IMR-90 (cell line): ENCODE data around the gene SLC4A7. TPM values are rescaled to one million over a fixed set of nuclear protein-coding genes. Genes with fewer than 3 reads are reported as not detected.
A peak's percentile ranks its signal among the peaks of the same experiment; 100 is the strongest.

Source experiments
- ATAC-seq: fragments of 200-7000 bp; cut with Tn5 transposase; 2 replicates; pipeline ENCODE4 v1.9.1; 2020; ENCODE audit warnings: low read depth, mild to moderate bottlenecking, moderate library complexity
- BruUV-seq: library from RNA; stranded (reverse); fragments of 400-500 nt; replicated peaks from 2 replicates; lab custom pipeline; 2021; lab: Mats Ljungman, UMichigan
- CTCF ChIA-PET: fragments of 300-600 bp; formaldehyde crosslinking; extraction: SDS; loops from one replicate; lab custom pipeline; 2021; ENCODE audit warnings: antibody characterized with exemption; lab: Yijun Ruan, JAX
- POLR2A ChIA-PET: fragments of 300-600 bp; sonication (Branson Sonifier 250); formaldehyde crosslinking; loops from one replicate; lab custom pipeline; 2022; ENCODE audit warnings: antibody characterized with exemption; ENCODE audit not compliant: unreplicated experiment; lab: Charles Lee
- DNase-seq: peaks from one replicate; pipeline ENCODE4 v3.0.0; 2013
- H2AFZ ChIP-seq: replicated peaks from 2 replicates; pipeline ENCODE3; 2013; ENCODE audit warnings: low read length, mild to moderate bottlenecking; ENCODE audit not compliant: poor library complexity
- H2AK5ac ChIP-seq: 2 replicates; pipeline ENCODE4 v1.6.1; 2013; ENCODE audit warnings: low read depth, low read length, inconsistent platforms
- H2AK9ac ChIP-seq: replicated peaks from 2 replicates; pipeline ENCODE3; 2013; ENCODE audit warnings: mild to moderate bottlenecking, low read depth, low read length, moderate library complexity; ENCODE audit not compliant: poor library complexity
- H2BK120ac ChIP-seq: 2 replicates; pipeline ENCODE4 v1.6.1; 2013; ENCODE audit warnings: low read depth, low read length, inconsistent platforms
- H2BK15ac ChIP-seq: 3 replicates; pipeline ENCODE4 v1.6.1; 2013; ENCODE audit warnings: low read depth, low read length, inconsistent platforms
- H2BK20ac ChIP-seq: 2 replicates; pipeline ENCODE4 v1.6.1; 2013; ENCODE audit warnings: low read depth, mild to moderate bottlenecking, inconsistent platforms, low read length, moderate library complexity
- H2BK5ac ChIP-seq: 2 replicates; pipeline ENCODE4 v1.6.1; 2013; ENCODE audit warnings: mild to moderate bottlenecking, low read depth, low read length, inconsistent platforms; ENCODE audit not compliant: poor library complexity, severe bottlenecking
- H3K14ac ChIP-seq: replicated peaks from 2 replicates; pipeline ENCODE4 v1.6.1; 2013; ENCODE audit warnings: low read depth, low read length, inconsistent platforms
- H3K18ac ChIP-seq: 2 replicates; pipeline ENCODE4 v1.6.1; 2013; ENCODE audit warnings: low read depth, low read length, control low read depth
- H3K23ac ChIP-seq: 2 replicates; pipeline ENCODE4 v1.6.1; 2013; ENCODE audit warnings: low read depth, low read length, inconsistent platforms
- H3K27ac ChIP-seq: 2 replicates; pipeline ENCODE4 v1.5.1; 2013; ENCODE audit warnings: mild to moderate bottlenecking, control low read depth, low read length; ENCODE audit not compliant: insufficient read depth
- H3K27me3 ChIP-seq: 2 replicates; pipeline ENCODE4 v1.6.1; 2013; ENCODE audit warnings: low read length; ENCODE audit not compliant: control insufficient read depth, insufficient read depth
- H3K36me3 ChIP-seq: 2 replicates; pipeline ENCODE4 v1.6.1; 2013; ENCODE audit warnings: low read length, mixed read lengths; ENCODE audit not compliant: control insufficient read depth, insufficient read depth
- H3K4ac ChIP-seq: 2 replicates; pipeline ENCODE4 v1.6.1; 2013; ENCODE audit warnings: low read depth, low read length, inconsistent platforms
- H3K4me1 ChIP-seq: 2 replicates; pipeline ENCODE4 v1.6.1; 2013; ENCODE audit warnings: low read length, mixed read lengths; ENCODE audit not compliant: control insufficient read depth, insufficient read depth
- H3K4me2 ChIP-seq: 2 replicates; pipeline ENCODE4 v1.6.1; 2013; ENCODE audit warnings: low read depth, mild to moderate bottlenecking, control low read depth, low read length, moderate library complexity
- H3K4me3 ChIP-seq: 2 replicates; pipeline ENCODE4 v1.5.1; 2013; ENCODE audit warnings: low read depth, mild to moderate bottlenecking, control low read depth, low read length, moderate library complexity; ENCODE audit not compliant: insufficient read depth
- H3K56ac ChIP-seq: 2 replicates; pipeline ENCODE4 v1.6.1; 2013; ENCODE audit warnings: low read length, inconsistent platforms; ENCODE audit not compliant: insufficient read depth; ENCODE audit errors: extremely low read depth
- H3K79me1 ChIP-seq, 2 experiments: 2 replicates each; pipeline ENCODE4 v1.6.1; 2013; ENCODE audit warnings: low read length in 2 of 2, inconsistent platforms in 1 of 2, low read depth in 1 of 2
- H3K9ac ChIP-seq: 2 replicates; pipeline ENCODE4 v1.6.1; 2013; ENCODE audit warnings: low read depth, low read length, control low read depth
- H3K9me1 ChIP-seq: 2 replicates; pipeline ENCODE4 v1.6.1; 2013; ENCODE audit warnings: low read length, inconsistent platforms; ENCODE audit not compliant: insufficient read depth
- H3K9me3 ChIP-seq: 2 replicates; pipeline ENCODE4 v1.6.1; 2013; ENCODE audit warnings: low read length; ENCODE audit not compliant: control insufficient read depth, insufficient read depth
- H4K20me1 ChIP-seq: 2 replicates; pipeline ENCODE4 v1.6.1; 2013; ENCODE audit warnings: low read length, inconsistent platforms; ENCODE audit not compliant: insufficient read depth
- H4K5ac ChIP-seq: 2 replicates; pipeline ENCODE4 v1.6.1; 2013; ENCODE audit warnings: mild to moderate bottlenecking, low read depth, low read length, control low read depth
- H4K8ac ChIP-seq, 2 experiments: 2 replicates each; pipeline ENCODE4 v1.6.1; 2013; ENCODE audit warnings: low read depth in 2 of 2, low read length in 2 of 2, control low read depth in 1 of 2, inconsistent platforms in 1 of 2
- H4K91ac ChIP-seq: 2 replicates; pipeline ENCODE4 v1.6.1; 2013; ENCODE audit warnings: low read depth, low read length, inconsistent platforms; ENCODE audit not compliant: insufficient read depth
- FOS ChIP-seq: fragments of 150-350 bp; IDR thresholded peaks from 2 replicates; pipeline ENCODE4 v1.6.1; 2016; ENCODE audit warnings: low read depth, low read length
- MXI1 ChIP-seq: IDR thresholded peaks from 2 replicates; pipeline ENCODE4 v1.6.1; 2012; ENCODE audit warnings: low read depth, mild to moderate bottlenecking, low read length, moderate library complexity, borderline replicate concordance
- RAD21 ChIP-seq: IDR thresholded peaks from 2 replicates; pipeline ENCODE4 v1.6.1; 2012; ENCODE audit warnings: low read length, improper control_type of control experiment
- RFX5 ChIP-seq: IDR thresholded peaks from 2 replicates; pipeline ENCODE4 v1.8.0; 2012; ENCODE audit warnings: low read depth, mild to moderate bottlenecking, low read length, moderate library complexity
- WGBS, 2 experiments: methylation state at CpG; one replicate each; pipeline versions ENCODE4 v1.1.5 to v1.1.7; 2013; ENCODE audit warnings: missing lambda C conversion rate in 2 of 2; ENCODE audit not compliant: insufficient read length in 1 of 2; ENCODE audit errors: extremely low coverage in 2 of 2; 5-methylcytosine and 5-hydroxymethylcytosine counted together
- dilution Hi-C: fragments of 300-500 bp; cut with HindIII; formaldehyde crosslinking; loops from one replicate; pipeline ENCODE4 v1.14.3; 2018; ENCODE audit warnings: low sequenced_read_pairs; ENCODE audit not compliant: unreplicated experiment
- in situ Hi-C: fragments of 300-500 bp; cut with MboI; formaldehyde crosslinking; loops from 3 replicates; pipeline ENCODE4 v1.14.3; 2019; ENCODE audit warnings: low sequenced_read_pairs, inconsistent platforms, mixed read lengths
- intact Hi-C: fragments of 100-400 bp; cut with micrococcal nuclease; formaldehyde crosslinking; loops from 2 replicates; pipeline ENCODE4 v1.10.0; 2022
- polyA plus RNA-seq, 3 experiments: library from polyadenylated mRNA; depleted of rRNA; stranded (reverse); fragments of >200 nt; gene quantifications; 2 replicates each; pipeline ENCODE4 v1.2.3, GENCODE V29; 2012; ENCODE audit warnings: low replicate concordance in 1 of 3
- total RNA-seq: library from RNA; depleted of rRNA; stranded (reverse); fragments of >200 nt; gene quantifications from 2 replicates; pipeline ENCODE4 v1.2.3, GENCODE V29; 2012
- TF ChIP-seq, protein P1 (sequence below): fragments of 150-350 bp; IDR thresholded peaks from 2 replicates; pipeline ENCODE4 v1.6.1; 2017; ENCODE audit warnings: mild to moderate bottlenecking, antibody characterized with exemption, low read length, low read depth

Gene SLC4A7
- total and polyA plus RNA-seq, 2 of the 4 experiments (the other 2 are of a cell fraction), result 17.7 to 50.4 TPM

DNA sequence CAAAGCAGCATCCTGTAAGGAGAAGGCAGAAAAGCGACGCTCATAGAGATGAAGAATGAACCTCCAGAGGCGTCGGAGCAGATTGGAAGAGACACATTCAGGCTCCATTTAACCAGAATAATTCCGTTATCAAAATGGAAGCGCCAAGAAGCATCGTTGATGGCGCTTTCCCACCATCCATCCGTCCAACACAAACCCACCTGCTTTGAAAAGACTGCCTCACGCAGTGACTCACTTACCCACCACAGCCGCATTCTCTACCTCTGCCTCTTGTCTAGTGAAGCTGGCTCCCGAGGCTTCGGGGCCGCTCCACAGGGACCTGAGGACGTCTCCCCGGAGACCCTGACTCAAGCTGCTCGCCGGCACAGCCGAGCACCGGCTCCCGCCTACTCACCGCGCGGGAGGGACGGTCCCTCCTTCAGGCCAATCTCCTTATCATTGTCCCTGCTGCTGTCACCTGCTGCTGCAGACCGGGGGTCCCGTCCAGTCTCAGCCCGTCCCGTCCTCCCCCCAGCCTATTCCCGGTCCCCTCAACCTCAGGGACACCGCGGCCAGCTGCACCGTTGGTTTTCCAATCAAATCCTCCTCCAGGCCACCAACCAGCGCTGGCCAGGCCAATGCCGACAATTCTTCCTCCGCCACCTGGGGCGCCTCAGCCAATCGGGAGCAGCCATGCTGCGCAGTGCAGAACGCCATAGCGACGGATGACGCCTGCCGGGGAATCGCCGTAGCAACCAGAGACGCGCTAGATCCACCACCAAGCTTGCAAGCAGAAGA, 115.2 kb downstream of the SLC4A7 start, which contains the start of gene NEK10:
Gene NEK10 (minus strand): TSS at position 553 of the 777 bp plus-strand sequence. CDS start 16,501 bp downstream, outside the sequence.
- Histone ChIP-seq H2AK5ac (no peak within 1 kb of the TSS), H3K27ac (no peak within 1 kb of the TSS), H3K9me3 (no peaks in the 10 kb centered on the region), H3K56ac (no peak within 1 kb of the TSS), H2BK120ac (no peak within 1 kb of the TSS), H3K4me1 (no peaks in the 10 kb centered on the region), H3K79me1 (no peaks in the 10 kb centered on the region), H4K91ac (no peak within 1 kb of the TSS), H2AK9ac (no peak within 1 kb of the TSS), H3K9ac (no peak within 1 kb of the TSS), H2BK5ac (no peak within 1 kb of the TSS), H3K4me3 (peak within 1 kb of the TSS; percentile 58), H3K18ac (no peak within 1 kb of the TSS), H3K4ac (no peak within 1 kb of the TSS), H4K5ac (no peak within 1 kb of the TSS), H3K14ac (no peak within 1 kb of the TSS), H3K27me3 (no peaks in the 10 kb centered on the region), H3K9me1 (peaks cover 4% of the 10 kb centered on the region), H2BK20ac (no peak within 1 kb of the TSS), H4K20me1 (no peaks in the 10 kb centered on the region; the same call in none of the 2 replicates), H2AFZ (peak within 1 kb of the TSS; percentile 91), H2BK15ac (no peak within 1 kb of the TSS), H3K36me3 (no peaks in the 10 kb centered on the region), H4K8ac (no peak within 1 kb of the TSS), H3K23ac (no peak within 1 kb of the TSS; the same call in 1 of the 2 replicates), H3K4me2 (peak within 1 kb of the TSS; percentile 78)
- BruUV-seq, result no TSS peak
- TF ChIP-seq RAD21 (no peak), MXI1 (peak; percentile 92), FOS (peak; percentile 19; the same call in 1 of the 2 replicates), RFX5 (peak; percentile 92)
- TF ChIP-seq, protein P1, sequence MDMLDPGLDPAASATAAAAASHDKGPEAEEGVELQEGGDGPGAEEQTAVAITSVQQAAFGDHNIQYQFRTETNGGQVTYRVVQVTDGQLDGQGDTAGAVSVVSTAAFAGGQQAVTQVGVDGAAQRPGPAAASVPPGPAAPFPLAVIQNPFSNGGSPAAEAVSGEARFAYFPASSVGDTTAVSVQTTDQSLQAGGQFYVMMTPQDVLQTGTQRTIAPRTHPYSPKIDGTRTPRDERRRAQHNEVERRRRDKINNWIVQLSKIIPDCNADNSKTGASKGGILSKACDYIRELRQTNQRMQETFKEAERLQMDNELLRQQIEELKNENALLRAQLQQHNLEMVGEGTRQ, result peak; percentile 82
- ChIA-PET POLR2A (interaction anchor here (0.5 kb wide), 1 partner anchor 60 kb away, joined by 4 read pairs; no protein-coding TSS in a partner anchor), CTCF (no interaction called here)
- 5% methylated on average over 28 of the region's 48 CpGs; no CpG with 5 or more reads in 1 of the 2 experiments for WGBS, 2 experiments
- in situ Hi-C loops, result loop anchor here (10.0 kb wide), 1 partner anchor 234 kb away; no protein-coding TSS in a partner anchor
- dilution Hi-C loops, result no loop called here
- ATAC-seq (peak; percentile 98), DNase-seq (peak; percentile 85)
- intact Hi-C loops, result loop anchor here (1.0 kb wide), 1 partner anchor 43 kb away; no protein-coding TSS in a partner anchor
